Esophagus squamous epithelium (tissue), 4 donors: Measurements from ENCODE around the gene AGBL1.

Experiments
- CTCF ChIP-seq, 6 experiments: fragments of 450-650 bp in 4 of 6; fragments of 200-600 bp in 2 of 6; sonication (generic) in 2 of 6; IDR thresholded peaks; one replicate each; pipeline ENCODE4 v1.5.1; 2016 to 2019; ENCODE audit warnings: antibody characterized with exemption in 6 of 6, mild to moderate bottlenecking in 4 of 6, moderate library complexity in 4 of 6
- POLR2A ChIP-seq, 4 donors: fragments of 450-650 bp; IDR thresholded peaks; one replicate each; pipeline ENCODE4 v1.6.1; 2017; ENCODE audit warnings: antibody characterized with exemption in 4 of 4, mild to moderate bottlenecking in 4 of 4, moderate library complexity in 3 of 4

GRCh38 chr15:86080302-86080701 lies 631 bp downstream of the AGBL1 start:
- TF ChIP-seq CTCF (IDR thresholded peaks at IDR 0.05) (no peak), POLR2A (IDR thresholded peaks at IDR 0.05) (no peak)
